Kidney capillary endothelial cell (primary cell): Measurements from ENCODE around the gene FCRL3.

Experiments used
- DNase-seq: peaks from one replicate; pipeline ENCODE4 v3.0.0-alpha.2; 2018; ENCODE audit warnings: low spot score

FCRL3 gene

GRCh38 chr1:157678721-157679120 lies 21.8 kb downstream of the FCRL3 start:
- DNase-seq: no peak

- DNase-seq: no peak
Observed at GRCh38 chr1:157673008-157673407, 27.6 kb downstream of the FCRL3 start.

- no peak for DNase-seq
Observed at GRCh38 chr1:157671895-157672294, 28.7 kb downstream of the FCRL3 start.

- DNase-seq: no peak
Observed at GRCh38 chr1:157659576-157660247, 40.9 kb downstream of the FCRL3 start.

GRCh38 chr1:157658571-157658970 lies 42.0 kb downstream of the FCRL3 start:
- no peak for DNase-seq

GRCh38 chr1:157653494-157653873 lies 47.1 kb downstream of the FCRL3 start:
- DNase-seq: no peak

GRCh38 chr1:157652859-157653493 lies 47.6 kb downstream of the FCRL3 start:
- DNase-seq: no peak

- DNase-seq: no peak
Observed at GRCh38 chr1:157648317-157648716, 52.3 kb downstream of the FCRL3 start.

GRCh38 chr1:157646144-157646543 lies 54.4 kb downstream of the FCRL3 start:
- DNase-seq: no peak

GRCh38 chr1:157641177-157641576 lies 59.4 kb downstream of the FCRL3 start:
- DNase-seq: no peak

GRCh38 chr1:157639800-157640199 lies 60.8 kb downstream of the FCRL3 start:
- no peak for DNase-seq

- DNase-seq: no peak
Observed at GRCh38 chr1:157628773-157629172, 71.8 kb downstream of the FCRL3 start.
